Retinal pigment epithelial cell (primary cell): Measurements from ENCODE around the gene ZBTB33.

Experiments used
- DNase-seq: peaks from one replicate; pipeline ENCODE4 v3.0.0-alpha.2; 2010; ENCODE audit warnings: low read depth
- H3K4me3 ChIP-seq: 2 replicates; pipeline ENCODE4 v1.5.1; 2011; ENCODE audit warnings: mild to moderate bottlenecking, low read length, control low read depth, moderate library complexity
- TF ChIP-seq, protein P1 (sequence below): conservative IDR thresholded peaks from 2 replicates; pipeline ENCODE4 v1.5.1; 2011; ENCODE audit warnings: low read depth, low read length, control low read depth, inconsistent platforms

ZBTB33 gene

DNA sequence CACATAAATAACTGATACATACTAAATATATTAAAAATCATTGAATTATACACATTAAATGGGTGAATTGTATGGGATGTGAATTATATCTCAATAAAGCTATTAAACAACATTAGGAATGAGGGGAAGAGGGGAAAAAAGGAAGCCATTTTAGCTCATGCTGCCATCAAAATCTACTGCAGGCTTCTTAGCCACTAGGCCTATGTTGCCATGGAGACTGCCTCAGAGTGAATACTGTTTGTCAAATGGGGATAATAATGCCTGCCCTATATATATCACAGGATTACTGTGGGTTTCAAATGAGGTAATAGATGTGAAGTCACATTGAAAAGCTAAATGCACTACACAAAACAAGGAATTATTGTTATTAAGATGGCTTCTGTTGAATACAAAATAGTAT, 39.5 kb downstream of the ZBTB33 start:
- no peak overlapping the region for H3K4me3 ChIP-seq
- DNase-seq, result no peak
- TF ChIP-seq, protein P1, sequence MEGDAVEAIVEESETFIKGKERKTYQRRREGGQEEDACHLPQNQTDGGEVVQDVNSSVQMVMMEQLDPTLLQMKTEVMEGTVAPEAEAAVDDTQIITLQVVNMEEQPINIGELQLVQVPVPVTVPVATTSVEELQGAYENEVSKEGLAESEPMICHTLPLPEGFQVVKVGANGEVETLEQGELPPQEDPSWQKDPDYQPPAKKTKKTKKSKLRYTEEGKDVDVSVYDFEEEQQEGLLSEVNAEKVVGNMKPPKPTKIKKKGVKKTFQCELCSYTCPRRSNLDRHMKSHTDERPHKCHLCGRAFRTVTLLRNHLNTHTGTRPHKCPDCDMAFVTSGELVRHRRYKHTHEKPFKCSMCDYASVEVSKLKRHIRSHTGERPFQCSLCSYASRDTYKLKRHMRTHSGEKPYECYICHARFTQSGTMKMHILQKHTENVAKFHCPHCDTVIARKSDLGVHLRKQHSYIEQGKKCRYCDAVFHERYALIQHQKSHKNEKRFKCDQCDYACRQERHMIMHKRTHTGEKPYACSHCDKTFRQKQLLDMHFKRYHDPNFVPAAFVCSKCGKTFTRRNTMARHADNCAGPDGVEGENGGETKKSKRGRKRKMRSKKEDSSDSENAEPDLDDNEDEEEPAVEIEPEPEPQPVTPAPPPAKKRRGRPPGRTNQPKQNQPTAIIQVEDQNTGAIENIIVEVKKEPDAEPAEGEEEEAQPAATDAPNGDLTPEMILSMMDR, result no peak

DNA sequence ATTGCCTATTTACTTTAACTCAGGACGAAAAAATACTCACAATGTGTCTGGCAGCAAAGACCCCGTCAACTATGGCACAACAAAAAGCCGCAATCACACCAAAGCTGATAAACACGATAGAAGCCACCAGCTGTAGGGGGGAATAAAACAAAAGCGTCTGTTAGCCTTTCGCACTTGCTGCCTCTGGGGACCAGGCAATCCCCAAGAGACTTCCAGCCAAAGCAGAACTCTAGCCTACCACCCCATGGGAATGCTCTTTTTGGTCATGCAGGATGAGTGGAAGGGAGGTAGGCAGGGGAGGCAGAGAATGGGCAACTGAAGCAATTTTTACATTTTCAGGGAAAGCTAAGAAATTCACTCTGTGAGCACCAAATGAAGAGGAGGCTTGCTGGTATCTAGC, 40.6 kb downstream of the ZBTB33 start:
- DNase-seq, result no peak
- TF ChIP-seq, protein P1, result no peak
- no peak overlapping the region for H3K4me3 ChIP-seq

DNA sequence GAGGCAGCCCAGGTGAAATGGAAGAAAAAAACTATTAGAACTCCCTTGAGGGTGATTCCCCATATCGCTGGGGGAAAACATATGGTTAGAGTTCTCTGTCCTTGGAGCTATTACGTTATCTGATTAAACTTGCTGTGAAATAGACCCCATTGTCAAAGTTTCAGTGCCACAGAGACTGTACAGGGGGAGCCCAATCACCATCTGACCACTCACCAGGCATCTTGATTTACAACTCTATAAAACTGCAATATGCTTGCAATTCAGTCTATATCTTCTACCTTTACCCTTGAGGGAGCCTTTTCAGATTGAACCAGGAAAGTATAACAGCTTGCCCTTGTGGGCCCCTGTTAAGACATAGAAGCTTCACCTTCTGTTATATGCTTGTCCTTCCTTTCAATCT, 42.4 kb downstream of the ZBTB33 start:
- TF ChIP-seq, protein P1, result no peak
- no peak for DNase-seq
- no peak overlapping the region for H3K4me3 ChIP-seq

DNA sequence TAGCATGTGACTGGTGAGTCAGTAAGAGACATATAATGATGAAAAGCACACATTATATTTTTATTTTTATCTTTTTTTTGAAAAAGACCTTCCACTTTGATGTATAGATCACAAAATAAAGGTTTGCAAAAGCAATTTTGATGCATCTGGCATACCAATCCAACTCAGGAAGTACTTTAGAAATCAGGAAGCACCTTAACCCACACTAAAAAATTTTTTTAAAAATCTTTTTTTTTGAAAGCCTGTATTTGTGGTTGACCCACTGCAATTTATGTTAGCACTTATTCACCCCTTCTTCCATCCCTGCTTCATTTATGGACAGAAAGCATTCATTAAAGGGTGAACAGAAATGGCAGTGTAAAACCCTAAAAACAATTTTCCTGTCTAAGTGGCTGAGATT, 44.0 kb downstream of the ZBTB33 start:
- TF ChIP-seq, protein P1, result no peak
- no peak overlapping the region for H3K4me3 ChIP-seq
- DNase-seq, result no peak

DNA sequence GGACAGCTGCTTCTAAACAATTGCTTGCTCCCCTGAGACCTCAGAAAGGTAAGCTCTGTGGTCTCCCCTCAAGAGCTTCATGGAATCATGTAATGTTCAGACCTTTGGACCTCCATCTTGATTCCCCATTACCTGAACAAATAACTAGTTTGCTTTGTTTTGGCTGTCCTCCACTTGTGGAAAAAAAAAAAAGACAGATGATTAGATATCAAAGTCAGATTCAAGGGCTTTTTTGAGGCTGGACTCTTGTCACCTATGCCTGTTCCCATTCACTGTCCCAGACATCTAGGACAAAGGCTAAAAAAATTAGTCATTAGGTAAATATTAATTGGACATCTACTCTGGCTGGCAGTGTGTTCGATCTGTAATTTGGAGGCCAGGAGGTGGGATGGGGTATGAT, 47.3 kb downstream of the ZBTB33 start:
- no peak overlapping the region for H3K4me3 ChIP-seq
- no peak for DNase-seq
- TF ChIP-seq, protein P1, result no peak

DNA sequence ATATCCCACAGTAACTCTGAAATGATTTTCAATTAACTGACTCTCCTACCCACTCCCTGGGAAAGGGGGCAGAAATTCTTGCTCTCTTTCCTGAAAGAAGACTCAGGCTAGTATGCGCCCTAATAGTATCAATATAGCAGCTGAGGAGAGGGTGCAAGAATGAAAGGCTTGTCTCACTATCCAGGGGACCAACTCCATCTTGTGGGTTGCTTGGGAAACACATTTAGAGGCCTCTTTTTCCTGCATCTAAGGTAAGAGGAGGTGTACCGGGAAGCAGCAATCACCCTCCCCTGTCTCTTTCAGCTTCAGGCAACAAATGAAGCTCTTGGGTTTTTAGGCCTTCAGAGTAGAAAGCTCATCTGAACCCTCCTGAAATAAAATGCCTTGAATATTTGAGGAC, 49.3 kb downstream of the ZBTB33 start:
- DNase-seq, result no peak
- TF ChIP-seq, protein P1, result no peak
- no peak overlapping the region for H3K4me3 ChIP-seq

DNA sequence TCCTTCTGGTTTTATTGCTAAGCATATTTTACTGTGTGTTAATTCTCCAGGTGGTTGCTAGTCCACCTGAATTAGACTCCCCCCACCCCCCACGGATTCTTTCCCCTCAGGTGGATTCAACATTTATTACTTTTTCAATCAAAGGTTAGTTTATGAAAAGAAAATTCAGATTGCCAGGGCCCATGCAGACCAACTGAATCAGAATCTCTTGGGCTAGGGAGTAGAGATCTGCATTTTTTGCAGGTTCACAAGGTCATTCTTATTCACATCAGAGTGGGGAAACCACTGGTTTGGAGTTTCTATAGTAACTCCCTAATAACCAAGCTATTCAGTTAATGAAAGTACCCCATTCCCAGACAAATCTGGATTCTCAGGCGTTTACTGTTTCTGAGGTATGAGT, 50.9 kb downstream of the ZBTB33 start:
- H3K4me3 ChIP-seq, result no peak overlapping the region
- TF ChIP-seq, protein P1, result no peak
- DNase-seq, result no peak
